IPS DF 19.7 (cell line): ENCODE measurements around the gene PLEKHO2.
"Not testable (repeated sequence)": the region's sequence is repeated elsewhere in the genome, so short reads cannot be mapped to it uniquely, and the experiment has no call there.

ENCODE experiments used
- DNase-seq: peaks from one replicate; pipeline ENCODE4 v3.0.0-alpha.2; 2013; ENCODE audit warnings: low read depth, low spot score

Gene PLEKHO2, protein sequence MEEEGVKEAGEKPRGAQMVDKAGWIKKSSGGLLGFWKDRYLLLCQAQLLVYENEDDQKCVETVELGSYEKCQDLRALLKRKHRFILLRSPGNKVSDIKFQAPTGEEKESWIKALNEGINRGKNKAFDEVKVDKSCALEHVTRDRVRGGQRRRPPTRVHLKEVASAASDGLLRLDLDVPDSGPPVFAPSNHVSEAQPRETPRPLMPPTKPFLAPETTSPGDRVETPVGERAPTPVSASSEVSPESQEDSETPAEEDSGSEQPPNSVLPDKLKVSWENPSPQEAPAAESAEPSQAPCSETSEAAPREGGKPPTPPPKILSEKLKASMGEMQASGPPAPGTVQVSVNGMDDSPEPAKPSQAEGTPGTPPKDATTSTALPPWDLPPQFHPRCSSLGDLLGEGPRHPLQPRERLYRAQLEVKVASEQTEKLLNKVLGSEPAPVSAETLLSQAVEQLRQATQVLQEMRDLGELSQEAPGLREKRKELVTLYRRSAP

GRCh38 chr15:64841344-64842095 is at the start of gene PLEKHO2:
Gene PLEKHO2, plus strand, starts transcription at chr15:64841915. Its CDS starts 102 bp downstream, at chr15:64842017.
- DNase-seq, result peak; percentile 79

GRCh38 chr15:64792282-64792681 is 49.4 kb upstream of the PLEKHO2 start:
- DNase-seq, result no peak

- DNase-seq, result not testable (repeated sequence)
Observed at GRCh38 chr15:64795299-64795698, 46.4 kb upstream of the PLEKHO2 start.

DNA sequence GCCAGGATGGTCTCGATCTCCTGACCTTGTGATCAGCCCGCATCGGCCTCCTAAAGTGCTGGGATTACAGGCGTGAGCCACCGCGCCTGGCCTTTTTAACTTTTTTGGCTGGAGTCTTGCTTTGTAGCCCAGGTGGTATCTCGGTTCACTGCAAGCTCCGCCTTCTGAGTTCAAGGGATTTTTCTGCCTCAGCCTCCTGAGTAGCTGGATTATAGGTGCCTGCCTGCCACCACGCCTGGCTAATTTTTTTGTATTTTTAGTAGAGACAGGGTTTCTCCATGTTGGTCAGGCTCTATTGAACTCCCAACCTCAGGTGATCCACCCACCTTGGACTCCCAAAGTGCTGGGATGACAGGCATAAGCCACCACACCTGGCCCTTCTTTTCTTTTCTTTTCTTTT is 45.8 kb upstream of the PLEKHO2 start:
- DNase-seq, result not testable (repeated sequence)

- not testable (repeated sequence) for DNase-seq
Observed at GRCh38 chr15:64798905-64799304, 42.8 kb upstream of the PLEKHO2 start.

- DNase-seq, result no peak
Observed at GRCh38 chr15:64800476-64800875, 41.2 kb upstream of the PLEKHO2 start.

DNA sequence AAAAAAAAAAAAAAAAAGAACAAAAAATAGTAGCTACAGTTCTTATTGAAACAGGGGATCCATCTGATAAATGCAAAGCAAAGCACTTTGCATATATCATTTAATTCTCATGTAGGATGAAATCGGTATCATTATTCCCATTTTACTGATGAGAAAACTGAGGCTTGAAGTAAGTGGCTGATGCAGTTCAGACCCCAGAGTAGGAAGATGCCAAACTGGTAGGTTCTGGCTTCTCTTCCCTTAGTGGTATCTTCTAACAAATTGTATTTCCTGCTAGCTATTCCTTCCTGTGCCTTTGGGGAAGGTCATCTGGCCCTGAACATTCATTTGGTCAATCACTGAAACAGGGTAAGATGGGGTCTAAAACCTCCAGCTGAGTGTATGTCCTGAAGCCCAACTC is 38.2 kb upstream of the PLEKHO2 start:
- DNase-seq, result no peak

DNA sequence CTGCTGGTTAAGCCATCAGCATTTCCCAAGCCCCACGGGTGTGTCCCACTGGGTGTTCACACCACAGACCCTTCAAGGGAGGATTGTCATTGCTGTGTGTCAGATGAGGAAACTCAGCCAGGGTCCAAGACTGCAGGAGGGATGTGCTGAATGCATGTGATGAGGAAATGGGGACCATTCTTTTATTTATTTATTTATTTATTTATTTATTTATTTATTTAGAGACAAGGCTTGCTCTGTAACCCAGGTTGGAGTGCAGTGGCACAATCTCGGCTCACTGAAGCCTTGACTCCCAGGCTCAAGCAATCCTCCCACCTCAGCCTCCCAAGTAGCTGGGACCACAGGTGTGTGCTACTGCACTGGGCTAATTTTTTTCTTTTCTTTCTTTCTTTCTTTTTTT is 37.1 kb upstream of the PLEKHO2 start:
- DNase-seq, result no peak

GRCh38 chr15:64806509-64806908 is 35.2 kb upstream of the PLEKHO2 start:
- no peak for DNase-seq

DNA sequence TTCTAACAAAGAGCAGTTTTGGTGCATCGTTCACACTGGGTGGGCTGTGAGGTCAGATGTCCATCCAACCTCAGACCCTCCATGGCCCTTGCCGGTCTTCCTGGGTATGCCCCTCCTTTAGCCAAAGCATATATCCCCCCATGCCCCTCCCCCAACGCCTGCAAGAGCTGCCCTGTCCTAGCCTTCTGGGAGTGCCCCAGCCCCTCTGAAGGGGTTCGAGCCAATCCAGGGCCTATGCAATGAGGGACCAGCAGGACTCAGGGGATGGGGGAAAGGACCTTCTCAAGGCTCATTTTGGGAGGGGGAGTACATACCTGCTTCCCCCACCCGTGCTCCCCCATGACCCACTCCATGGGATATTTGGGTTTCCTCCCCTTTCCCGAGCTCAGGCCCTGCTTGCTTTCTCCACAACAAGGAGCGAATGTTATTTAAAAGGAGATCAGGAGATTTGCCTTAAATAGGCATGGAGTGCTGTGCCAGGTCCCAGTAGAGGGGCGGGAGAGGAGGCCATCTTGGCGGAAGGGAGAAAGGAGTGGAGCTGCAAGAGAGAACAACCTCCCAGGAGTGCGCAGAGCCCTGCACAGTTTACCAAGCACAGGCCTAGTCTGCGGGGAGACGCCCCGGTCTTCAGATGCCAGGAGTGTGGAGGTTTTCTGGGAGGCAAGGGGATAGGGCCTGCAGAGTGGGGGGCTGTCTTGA is 34.5 kb upstream of the PLEKHO2 start:
- no peak for DNase-seq

GRCh38 chr15:64807751-64808222 is 33.9 kb upstream of the PLEKHO2 start:
- peak; percentile 96 for DNase-seq

DNA sequence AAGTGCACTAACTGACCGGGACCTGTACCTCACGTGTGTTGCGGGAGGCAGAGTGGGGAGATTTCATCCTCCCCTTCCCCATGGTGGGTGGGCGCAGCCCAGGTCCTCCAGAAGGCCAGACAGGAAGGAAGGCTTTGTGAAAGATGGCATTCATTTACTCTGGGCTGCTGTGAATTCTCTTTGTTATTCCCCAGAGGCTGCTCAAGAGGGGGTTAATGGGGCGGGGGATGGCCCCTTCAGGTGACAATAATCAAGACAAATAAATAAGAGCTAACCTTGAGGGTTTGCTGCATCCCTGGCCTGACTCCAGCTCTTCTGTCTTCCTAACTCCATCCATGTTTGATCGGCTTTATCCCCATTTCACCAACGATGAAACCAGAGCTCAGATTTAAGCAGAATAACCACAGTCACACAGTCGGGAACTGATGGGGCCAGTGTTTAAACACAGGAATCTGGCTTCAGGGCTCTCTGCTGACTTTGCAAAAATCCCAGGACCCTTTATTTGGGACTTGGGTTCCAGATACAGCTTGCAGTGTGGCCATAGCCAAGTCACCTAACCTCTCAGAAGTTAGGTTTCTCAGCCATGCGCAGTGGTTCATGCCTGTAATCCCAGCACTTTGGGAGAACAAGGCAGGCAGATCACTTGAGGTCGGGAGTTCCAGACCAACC is 32.8 kb upstream of the PLEKHO2 start:
- peak; percentile 88 for DNase-seq

DNA sequence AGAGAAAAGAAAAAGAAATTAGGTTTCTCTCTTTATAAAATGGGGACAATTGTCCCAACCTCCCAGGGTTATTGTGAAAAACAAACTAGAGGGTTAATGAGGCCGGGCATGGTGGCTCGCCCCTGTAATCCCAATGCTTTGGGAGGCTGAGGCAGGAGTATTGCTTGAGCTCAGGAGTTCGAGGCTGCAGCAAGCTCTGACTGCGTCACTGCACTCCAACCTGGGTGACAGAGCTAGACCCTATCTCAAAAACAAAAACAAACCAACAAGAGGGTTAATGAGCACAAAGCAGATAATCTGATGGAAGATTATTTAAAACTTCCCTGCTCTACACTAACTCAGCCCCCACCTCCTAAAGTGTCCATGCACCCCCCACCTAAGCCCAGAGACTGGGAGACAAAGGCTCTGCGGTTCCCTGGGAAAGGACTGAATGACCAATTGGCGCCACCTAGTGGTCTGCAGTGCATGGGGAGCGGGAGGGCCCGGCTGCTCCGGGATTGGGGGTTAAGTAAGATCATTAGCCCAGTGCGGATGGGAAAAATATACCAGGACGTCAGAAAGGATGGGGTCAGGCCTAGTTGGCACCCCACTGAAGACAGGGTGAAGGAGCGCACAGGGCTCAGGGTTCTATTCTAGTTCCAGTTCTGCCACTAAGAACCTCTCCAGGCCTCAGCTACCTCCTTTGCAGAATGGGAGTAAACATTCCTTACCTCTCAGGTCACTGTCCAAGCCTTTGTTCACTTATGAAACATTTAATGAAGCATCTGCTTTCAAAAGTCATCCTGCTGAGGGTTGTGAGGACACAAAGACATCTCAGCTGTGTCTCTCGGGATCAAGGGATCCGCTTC is 31.8 kb upstream of the PLEKHO2 start:
- no peak for DNase-seq

GRCh38 chr15:64810497-64811326 is 31.0 kb upstream of the PLEKHO2 start:
- no peak for DNase-seq

DNA sequence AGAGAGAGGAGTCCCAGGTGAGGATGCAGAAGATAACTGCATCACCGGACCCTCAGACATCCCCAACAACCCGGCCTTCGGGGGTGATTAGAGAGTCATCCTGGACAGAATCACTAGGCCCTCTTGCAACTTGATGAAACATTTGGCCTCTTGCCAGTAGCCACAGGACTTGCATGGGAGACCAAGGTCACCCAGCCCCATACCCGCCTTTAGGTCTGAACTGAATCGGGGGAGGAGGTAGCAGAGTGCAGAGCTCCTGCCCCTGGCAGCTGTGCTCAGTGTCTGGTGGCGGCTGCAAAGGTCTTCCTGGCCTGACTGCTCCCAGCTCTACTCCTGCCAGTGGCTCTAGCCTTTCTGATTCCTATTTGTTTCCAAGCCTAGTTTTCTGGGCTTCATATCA is 28.6 kb upstream of the PLEKHO2 start:
- DNase-seq, result no peak

- DNase-seq, result not testable (repeated sequence)
Observed at GRCh38 chr15:64814283-64814682, 27.4 kb upstream of the PLEKHO2 start.

DNA sequence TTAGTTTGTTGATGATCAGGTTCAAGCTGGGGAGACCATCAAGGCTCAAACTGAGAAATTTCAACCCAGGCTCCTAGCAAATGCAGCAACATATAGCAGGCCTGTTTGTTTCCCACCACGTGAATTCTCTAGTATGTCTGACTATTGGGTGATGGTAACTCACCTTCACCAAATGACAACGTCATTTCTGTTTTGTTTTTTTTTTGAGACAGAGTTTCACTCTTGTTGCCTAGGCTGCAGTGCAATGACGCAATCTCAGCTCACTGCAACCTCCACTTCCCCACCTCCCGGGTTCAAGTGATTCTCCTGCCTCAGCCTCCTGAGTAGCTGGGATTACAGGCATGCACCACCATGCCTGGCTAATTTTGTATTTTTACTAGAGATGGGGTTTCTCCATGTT is 26.8 kb upstream of the PLEKHO2 start:
- not testable (repeated sequence) for DNase-seq

GRCh38 chr15:64816452-64816851 is 25.3 kb upstream of the PLEKHO2 start:
- no peak for DNase-seq

DNA sequence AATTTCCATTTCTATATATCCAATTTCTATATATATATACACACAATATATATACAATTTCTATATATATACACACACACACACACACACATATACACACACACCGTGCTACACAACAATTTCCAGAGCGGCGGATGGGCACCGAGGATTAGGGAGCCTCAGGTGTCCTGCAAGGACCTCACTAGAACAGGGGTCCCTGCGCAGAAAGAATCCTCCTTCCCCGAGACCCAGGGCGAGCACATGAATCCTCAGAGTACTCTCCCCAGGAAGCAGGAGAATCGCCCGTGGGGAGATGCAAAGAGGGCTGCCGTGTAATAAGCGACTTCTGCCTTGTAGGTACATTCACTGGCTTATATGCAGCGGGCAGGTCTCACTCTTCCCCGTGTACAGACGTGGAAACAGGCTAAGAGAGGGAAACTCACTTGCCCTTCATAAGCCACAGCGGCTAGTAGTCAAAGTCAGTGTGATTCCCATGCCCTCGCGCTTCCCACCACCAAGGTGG is 16.7 kb upstream of the PLEKHO2 start:
- DNase-seq, result no peak
